Measurements from ENCODE around the gene DACT3.
A peak's percentile ranks its signal among the peaks of the same experiment; 100 is the strongest.

The DACT3 gene

GRCh38 chr19:46668662-46669061 is 7.7 kb upstream of the DACT3 start:
- no peak for DNase-seq (ENCODE audit: low spot score)

- no peak for DNase-seq (ENCODE audit: low spot score)
These were observed 4.1 kb upstream of the DACT3 start for GRCh38 chr19:46665072-46665471.

DNA sequence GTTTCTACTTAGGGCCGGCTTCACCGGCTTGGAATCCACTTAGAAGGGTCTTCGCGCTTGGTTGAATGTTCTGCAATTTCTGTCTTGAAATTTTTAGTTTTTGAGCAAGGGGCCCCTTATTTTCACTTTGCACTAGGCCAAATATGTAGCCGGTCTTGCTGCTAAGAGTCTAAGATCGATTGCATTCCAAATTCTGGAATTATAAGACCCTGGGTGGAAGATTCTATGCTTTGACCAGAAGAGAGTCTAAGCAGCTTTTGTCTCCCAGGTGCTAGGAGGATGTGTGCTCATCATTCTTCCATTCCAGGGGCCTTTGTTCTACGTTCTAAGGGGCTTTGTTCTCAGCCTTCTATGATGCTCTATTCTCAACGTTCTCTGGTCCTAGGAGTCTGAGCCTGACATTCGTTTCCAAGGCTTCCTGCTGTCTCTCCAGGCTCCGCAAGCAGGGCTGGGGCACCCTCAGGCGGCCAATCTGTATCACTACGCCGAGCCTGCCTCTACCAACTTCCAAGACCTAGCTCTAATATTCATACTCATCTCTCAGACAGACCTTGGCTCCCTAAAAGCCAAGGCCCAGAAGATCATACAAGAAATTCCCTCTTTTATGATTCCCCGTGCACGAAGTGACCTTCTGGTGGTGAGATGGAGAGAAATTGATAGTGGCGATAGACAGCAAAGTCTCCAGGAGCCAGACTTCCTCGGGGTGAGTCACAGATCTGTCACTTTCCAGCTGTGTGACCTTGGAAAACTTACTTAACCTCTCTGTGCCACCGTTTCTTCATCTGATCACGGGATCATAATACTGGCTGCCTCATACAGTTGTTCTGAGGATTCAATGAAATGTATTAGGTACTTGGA is 982 bp upstream of the DACT3 start:
- DNase-seq (ENCODE audit: low spot score) = peak; percentile 84

DNA sequence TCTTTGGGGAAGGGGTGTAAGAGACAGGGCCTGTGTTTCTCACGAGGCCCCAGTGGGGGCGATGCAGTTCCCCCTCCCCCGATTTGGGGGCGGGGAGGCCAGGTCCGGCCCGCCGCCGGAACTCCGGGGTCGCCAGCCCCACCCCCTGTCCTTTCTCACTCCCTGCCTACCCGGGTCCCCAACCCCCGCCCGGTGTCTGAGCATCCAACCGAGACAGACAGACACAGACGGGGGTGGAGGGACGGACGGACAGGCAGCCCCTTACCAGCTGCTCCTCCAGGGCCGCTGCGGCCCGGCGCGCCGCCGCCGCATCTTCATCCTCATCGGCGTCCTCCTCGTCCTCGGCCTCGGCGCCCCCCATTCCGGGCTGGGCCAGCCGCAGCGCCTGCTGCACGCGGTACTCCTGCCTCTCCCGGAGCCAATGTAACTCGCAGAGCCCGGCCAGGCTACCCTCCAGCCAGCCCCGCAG is 397 bp downstream of the DACT3 start:
- DNase-seq (ENCODE audit: low spot score) = no peak

DNA sequence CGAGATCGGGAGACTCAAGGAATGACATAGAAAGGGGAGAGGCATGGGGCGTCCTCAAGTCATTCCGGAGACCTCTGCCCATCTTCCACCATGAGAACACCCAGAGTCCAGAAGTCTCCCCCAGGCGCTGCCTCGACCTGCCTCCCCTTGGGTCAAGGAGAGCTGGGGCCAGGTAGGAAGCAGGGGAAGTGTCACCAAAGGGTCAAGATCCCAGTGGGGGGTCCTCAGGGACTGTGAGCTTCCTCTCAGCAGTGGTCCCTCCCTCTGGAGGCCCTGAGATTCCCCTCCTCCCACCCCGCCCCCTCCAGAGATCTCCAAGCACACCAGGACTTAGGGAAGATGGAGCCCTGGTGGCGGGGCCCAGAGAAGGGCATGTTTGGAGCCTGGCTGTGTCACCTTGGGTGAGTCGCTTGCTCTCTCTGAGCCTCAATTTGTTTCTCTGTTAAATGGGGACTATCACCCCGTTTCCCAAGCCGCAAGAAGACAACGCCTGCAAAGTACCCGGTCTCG is 919 bp downstream of the DACT3 start:
- DNase-seq (ENCODE audit: low spot score) = peak; percentile 51

DNA sequence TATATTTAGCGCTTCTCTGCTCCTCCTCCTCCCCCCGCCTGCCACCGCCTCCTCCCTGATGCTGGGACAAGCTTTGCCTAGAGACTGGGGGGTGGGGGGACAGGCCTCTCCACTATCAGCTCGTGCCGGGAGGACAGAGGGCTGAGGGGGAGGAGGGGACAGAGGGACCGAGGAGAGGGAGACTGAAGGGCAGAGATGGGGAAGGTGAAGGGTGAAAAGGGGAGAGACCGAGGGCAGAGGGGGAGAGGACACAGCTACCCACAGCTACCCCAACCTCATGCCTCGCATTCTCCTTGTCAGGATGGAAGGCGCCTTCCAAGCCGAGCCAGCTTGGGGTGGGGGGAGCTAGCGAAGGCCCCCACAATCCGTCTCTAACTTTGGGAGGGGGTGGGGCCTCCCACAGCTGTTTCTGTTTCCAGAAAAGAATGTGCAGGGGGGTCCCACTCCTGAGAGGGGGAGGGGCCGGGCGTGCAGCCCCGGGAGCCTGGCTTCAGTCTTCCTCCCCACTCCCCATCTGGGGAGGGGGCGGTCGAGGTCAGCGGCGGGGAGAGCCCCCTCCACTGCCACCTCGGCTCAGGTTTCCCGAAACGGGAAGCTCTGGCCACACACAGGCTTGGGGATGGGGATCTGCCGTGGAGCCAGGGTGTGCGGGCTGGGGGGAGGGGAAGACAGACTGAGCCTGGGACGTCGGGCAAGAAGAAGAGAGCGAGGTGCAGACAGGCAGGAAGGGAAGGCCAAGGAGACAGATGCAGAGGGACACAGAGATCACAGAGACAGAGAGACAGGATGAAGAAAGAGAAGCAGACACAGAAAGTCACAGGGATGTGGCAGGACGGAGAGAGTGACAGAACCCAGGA is 1.6 kb downstream of the DACT3 start:
- DNase-seq (ENCODE audit: low spot score) = peak; percentile 77

DNA sequence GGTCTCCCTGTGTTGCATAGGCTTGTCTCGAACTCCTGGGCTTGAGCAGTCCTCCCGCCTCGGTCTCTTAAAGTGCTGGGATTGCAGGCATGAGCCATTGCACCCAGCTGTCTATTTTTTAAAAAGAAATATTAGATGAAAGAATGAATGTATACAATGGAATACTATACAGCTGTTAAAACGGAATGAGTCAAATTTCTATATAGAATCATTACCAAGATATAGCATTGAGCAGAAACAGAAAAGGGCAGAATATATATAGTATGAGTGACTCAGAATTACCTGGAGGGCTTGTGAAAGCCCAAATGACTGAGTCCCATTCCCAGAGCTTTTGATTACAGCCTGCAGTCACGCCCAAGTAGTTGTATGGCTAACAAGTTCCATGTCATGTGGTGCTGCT is 4.4 kb downstream of the DACT3 start:
- DNase-seq (ENCODE audit: low spot score) = no peak

DNA sequence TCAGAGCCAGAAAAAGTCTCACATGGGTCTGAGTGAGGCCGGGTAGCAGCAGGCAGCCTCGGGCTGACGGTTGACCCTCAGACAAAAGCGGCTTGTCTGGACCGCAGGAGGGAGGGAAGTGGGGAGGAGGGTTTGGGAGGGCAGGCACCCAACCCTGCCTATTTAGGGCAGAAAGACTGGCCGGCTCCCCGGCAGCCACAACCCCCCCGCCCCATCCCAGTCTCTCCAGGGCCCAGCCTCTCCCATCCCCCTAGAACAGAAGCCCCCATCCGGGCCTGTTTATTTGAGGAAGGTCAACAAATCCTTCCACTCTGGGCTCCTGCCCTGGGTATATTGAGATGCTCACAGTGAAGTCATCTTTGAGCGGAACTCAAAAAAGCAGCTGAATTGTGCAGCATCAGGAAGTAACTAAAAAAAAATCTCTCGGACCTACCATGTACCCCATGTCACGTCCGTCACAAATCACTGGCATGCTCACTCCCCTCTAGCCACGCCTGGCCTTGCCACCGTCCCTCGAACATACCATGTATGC is 6.3 kb downstream of the DACT3 start:
- no peak for DNase-seq (ENCODE audit: low spot score)

GRCh38 chr19:46650445-46650844 is 10.5 kb downstream of the DACT3 start:
- no peak for DNase-seq (ENCODE audit: low spot score)

DNA sequence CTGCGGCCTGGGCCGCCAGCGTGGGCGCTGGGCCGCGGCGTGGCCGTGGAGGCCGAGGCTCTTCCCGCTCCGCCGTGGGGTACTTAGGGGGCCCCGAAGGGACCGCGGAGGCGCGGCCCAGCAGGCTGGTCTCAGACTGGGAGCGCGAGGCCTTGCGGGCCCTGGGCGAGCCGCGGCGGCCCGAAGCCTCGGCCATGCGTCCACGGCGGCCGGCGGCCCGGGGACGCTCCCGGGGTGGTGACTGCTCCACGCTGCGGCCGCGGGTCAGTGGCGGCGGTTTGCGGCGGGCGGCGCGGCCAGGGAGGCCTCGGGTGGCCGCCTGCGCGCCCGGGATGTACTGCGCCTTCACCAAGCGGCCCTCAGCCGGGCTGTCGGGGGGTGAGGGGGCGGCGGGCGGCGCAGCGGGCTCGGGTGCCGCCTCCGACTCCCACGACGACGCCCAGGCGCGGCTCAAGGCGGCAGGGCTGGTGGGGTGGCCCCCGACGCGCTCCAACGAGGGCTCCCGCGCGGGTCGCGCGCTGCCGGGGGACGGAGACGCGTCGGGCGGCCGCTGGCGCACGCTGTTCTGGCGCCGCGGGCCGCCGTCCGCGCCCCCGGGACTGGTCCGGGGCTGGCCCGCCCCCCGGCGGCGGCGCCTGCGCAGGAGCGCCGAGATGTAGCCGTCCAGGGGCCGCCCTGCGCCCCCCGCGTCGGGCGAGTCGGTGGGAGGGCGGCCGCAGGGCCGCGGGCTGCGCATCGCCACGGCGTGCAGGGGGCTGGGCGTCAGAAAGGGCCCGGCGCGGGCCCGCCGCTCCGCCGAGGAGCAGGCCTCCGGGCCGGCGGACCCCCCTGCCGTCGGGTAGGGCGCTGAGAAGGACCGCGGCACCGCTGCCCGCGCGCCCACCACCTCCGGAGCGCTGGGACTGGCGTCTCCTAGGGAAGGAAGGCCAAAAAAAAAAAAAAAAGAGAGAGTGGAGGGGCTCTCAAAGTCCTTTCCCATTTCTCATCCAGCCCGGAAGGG is 11.7 kb downstream of the DACT3 start:
- no peak for DNase-seq (ENCODE audit: low spot score)

- DNase-seq (ENCODE audit: low spot score) = no peak
These were observed 12.7 kb downstream of the DACT3 start for GRCh38 chr19:46648060-46648960.

- DNase-seq (ENCODE audit: low spot score) = no peak
These were observed 14.6 kb downstream of the DACT3 start for GRCh38 chr19:46646402-46646801.

- DNase-seq (ENCODE audit: low spot score) = no peak
These were observed 16.3 kb downstream of the DACT3 start for GRCh38 chr19:46644720-46645119.

GRCh38 chr19:46640656-46641055 is 20.3 kb downstream of the DACT3 start:
- no peak for DNase-seq (ENCODE audit: low spot score)

GRCh38 chr19:46639358-46640182 is 21.4 kb downstream of the DACT3 start:
- peak; percentile 83 for DNase-seq (ENCODE audit: low spot score)

DNA sequence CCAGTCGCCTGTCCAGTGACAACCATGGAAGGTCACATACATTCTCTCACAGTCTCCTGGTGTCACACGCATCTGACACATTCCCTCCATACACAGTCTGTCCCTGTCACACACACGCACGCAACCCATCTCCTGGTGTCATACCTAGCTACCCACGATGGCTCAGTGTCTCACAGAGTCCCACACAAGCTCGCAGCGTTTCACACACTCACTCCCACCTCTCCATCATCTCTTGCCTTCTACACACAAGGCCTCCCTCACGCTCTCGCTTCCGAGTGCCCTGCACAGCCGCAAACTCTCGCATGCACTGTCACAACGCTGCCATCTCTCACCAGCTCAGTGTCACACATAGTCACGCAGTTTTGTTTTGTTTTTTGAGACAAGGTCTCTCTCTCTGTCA is 23.8 kb downstream of the DACT3 start:
- no peak for DNase-seq (ENCODE audit: low spot score)

GRCh38 chr19:46635920-46636761 is 24.8 kb downstream of the DACT3 start, which contains the start of gene GNG8:
Gene GNG8 (minus strand): TSS chr19:46636202. CDS start chr19:46634682, 1,520 bp downstream.
- DNase-seq (ENCODE audit: low spot score) = no peak

GRCh38 chr19:46634656-46635218 is 26.2 kb downstream of the DACT3 start:
- DNase-seq (ENCODE audit: low spot score) = no peak
